Uterus (tissue), 2 donors: Measurements from ENCODE around the gene KCNIP1.

Source experiments
- CTCF ChIP-seq, 4 experiments: fragments of 200-600 bp in 2 of 4; fragments of 450-650 bp in 2 of 4; sonication (generic) in 2 of 4; IDR thresholded peaks; one replicate each; pipeline ENCODE4 v1.5.1; 2016 to 2019; ENCODE audit warnings: antibody characterized with exemption in 4 of 4, mild to moderate bottlenecking in 2 of 4, moderate library complexity in 1 of 4
- POLR2A ChIP-seq, 2 donors: fragments of 450-650 bp; IDR thresholded peaks; one replicate each; pipeline ENCODE4 v1.6.1; 2016; ENCODE audit warnings: antibody characterized with exemption in 2 of 2, mild to moderate bottlenecking in 1 of 2, moderate library complexity in 1 of 2

GRCh38 chr5:170752257-170753215 lies 248.7 kb downstream of the KCNIP1 start:
- TF ChIP-seq POLR2A (IDR thresholded peaks at IDR 0.05) (no peak), CTCF (IDR thresholded peaks at IDR 0.05) (no peak)
